Left ventricle myocardium inferior (tissue), 1 donor: ENCODE data around the gene RAB44. TPM values are rescaled to one million over a fixed set of nuclear protein-coding genes. Genes with fewer than 3 reads are reported as not detected.
A peak's percentile ranks its signal among the peaks of the same experiment; 100 is the strongest.

Source experiments
- DNase-seq: peaks from one replicate; pipeline ENCODE4 v3.0.0-alpha.2; 2020
- H3K27ac ChIP-seq: fragments of 200-600 bp; replicated peaks from 2 replicates; pipeline ENCODE4 v1.8.0; 2021
- H3K27me3 ChIP-seq: fragments of 200-600 bp; 2 replicates; pipeline ENCODE4 v1.8.0; 2021; ENCODE audit warnings: low read depth
- H3K36me3 ChIP-seq: fragments of 200-600 bp; 2 replicates; pipeline ENCODE4 v1.8.0; 2021
- H3K4me1 ChIP-seq: fragments of 200-600 bp; 2 replicates; pipeline ENCODE4 v1.8.0; 2021
- H3K4me3 ChIP-seq: fragments of 200-600 bp; 2 replicates; pipeline ENCODE4 v1.8.0; 2021; ENCODE audit warnings: mild to moderate bottlenecking, moderate library complexity
- H3K9me3 ChIP-seq: fragments of 200-600 bp; replicated peaks from 2 replicates; pipeline ENCODE4 v1.8.0; 2021
- intact Hi-C: fragments of 100-400 bp; cut with micrococcal nuclease; formaldehyde crosslinking; loops from one replicate; pipeline ENCODE4 v1.11.0; 2022
- total RNA-seq: library from RNA; stranded (reverse); fragmentation: NEBNext Ultra II Directional; extraction: Animal tissue kit (Norgen Biotek cat#: 25700); gene quantifications from one replicate; pipeline ENCODE4 v1.2.1, GENCODE V29; 2021
- TF ChIP-seq, protein P1 (sequence below): fragments of 200-600 bp; IDR thresholded peaks from 2 replicates; pipeline ENCODE4 v1.8.0; 2021; ENCODE audit warnings: antibody characterized with exemption, mild to moderate bottlenecking, borderline replicate concordance
- donor health status: DM: no; HTN: yes; CAD: no; lungs with severe emphysema.

Gene RAB44
- total RNA-seq, 1 donor from 2014 or later = 0.05 TPM

DNA sequence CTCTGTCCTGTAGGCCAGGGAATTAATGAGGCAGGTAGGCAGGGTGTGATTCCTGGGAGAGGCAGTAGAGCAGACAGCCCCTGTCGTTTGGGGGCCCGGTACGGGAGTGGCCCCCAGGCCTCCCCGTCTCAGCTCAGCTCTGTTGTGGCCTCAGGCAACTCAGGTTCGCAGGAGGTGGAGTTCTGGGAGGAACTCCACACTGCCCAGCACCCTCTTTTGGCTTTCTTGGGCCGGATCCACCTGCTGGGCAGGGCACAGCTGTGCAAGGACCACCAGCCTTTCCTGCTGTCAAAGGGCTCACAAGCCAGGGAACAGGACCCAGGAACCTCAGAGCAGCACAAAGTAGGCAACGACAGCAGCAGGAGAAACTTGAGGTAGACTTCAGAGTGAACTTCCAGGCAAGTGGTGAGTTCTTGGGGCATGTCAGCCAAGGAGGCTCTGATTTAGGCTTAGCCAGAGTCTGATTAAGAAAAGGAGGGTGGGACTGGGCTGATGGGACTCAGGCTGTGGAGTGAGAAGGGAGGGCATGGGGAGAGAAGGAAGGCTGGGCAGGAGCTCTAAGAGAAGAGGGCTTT, 36.9 kb downstream of the RAB44 start:
- no peak for DNase-seq
- intact Hi-C loops = no loop called here
- Histone ChIP-seq H3K9me3 (no peaks in the 10 kb centered on the region), H3K4me3 (peak overlapping the region; percentile 53), H3K27ac (peak overlapping the region; percentile 94), H3K36me3 (no peaks in the 10 kb centered on the region), H3K4me1 (peaks cover 31% of the 10 kb centered on the region), H3K27me3 (no peaks in the 10 kb centered on the region)
- TF ChIP-seq, protein P1, sequence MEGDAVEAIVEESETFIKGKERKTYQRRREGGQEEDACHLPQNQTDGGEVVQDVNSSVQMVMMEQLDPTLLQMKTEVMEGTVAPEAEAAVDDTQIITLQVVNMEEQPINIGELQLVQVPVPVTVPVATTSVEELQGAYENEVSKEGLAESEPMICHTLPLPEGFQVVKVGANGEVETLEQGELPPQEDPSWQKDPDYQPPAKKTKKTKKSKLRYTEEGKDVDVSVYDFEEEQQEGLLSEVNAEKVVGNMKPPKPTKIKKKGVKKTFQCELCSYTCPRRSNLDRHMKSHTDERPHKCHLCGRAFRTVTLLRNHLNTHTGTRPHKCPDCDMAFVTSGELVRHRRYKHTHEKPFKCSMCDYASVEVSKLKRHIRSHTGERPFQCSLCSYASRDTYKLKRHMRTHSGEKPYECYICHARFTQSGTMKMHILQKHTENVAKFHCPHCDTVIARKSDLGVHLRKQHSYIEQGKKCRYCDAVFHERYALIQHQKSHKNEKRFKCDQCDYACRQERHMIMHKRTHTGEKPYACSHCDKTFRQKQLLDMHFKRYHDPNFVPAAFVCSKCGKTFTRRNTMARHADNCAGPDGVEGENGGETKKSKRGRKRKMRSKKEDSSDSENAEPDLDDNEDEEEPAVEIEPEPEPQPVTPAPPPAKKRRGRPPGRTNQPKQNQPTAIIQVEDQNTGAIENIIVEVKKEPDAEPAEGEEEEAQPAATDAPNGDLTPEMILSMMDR = no peak

DNA sequence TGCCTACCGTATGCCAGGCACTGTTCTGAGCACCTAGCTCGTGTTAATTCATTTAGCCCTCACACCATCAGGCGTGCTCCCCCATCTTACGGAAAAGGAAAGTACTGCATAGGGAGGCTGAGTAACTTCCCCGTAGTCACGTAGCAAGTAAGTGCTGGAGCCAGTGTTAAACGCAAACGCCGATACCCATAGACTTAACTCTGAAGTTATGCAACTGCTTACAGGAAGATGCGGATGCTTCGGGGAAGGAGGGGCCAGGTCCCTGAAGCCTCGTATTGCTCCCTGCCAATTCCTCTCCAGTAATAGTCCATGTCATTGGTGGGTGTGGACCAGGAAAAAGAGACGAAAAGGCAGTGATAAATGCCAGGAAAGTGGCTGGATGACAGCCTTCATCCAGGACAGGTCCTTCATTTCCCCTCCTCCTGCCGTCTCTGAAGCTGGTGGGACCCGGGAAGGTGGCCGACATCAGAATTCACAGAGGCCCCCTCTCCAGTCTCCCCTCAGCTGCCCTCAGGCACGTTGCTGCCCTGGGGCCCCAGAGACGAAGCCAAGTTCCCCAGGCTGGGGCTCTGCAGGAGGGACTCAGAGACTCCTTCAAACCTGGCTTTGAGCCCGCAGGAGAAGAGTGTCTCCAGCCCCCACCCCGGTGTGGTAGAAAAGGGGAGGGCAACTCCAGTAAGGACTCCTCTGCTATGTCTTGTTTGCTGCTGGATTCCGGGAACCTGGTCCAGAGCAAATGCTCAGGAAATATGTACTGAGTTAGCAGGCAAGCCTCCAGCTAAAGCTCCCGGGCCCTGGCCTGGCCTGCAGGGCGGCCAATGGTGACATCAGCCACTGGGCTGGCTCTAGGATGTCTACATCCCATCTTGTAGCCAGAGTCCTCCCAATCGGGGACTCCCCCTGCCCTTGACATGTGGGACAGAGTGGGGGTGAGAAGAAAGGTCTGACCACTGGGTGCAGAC, 37.8 kb downstream of the RAB44 start:
- H3K27ac ChIP-seq = peak overlapping the region; percentile 94
- TF ChIP-seq, protein P1 = peak; percentile 16
- H3K36me3 ChIP-seq = no peaks in the 10 kb centered on the region
- peak overlapping the region; percentile 53 for H3K4me3 ChIP-seq
- H3K9me3 ChIP-seq = no peaks in the 10 kb centered on the region
- DNase-seq = peak; percentile 87
- H3K4me1 ChIP-seq = peaks cover 37% of the 10 kb centered on the region
- intact Hi-C loops = no loop called here
- H3K27me3 ChIP-seq = no peaks in the 10 kb centered on the region

DNA sequence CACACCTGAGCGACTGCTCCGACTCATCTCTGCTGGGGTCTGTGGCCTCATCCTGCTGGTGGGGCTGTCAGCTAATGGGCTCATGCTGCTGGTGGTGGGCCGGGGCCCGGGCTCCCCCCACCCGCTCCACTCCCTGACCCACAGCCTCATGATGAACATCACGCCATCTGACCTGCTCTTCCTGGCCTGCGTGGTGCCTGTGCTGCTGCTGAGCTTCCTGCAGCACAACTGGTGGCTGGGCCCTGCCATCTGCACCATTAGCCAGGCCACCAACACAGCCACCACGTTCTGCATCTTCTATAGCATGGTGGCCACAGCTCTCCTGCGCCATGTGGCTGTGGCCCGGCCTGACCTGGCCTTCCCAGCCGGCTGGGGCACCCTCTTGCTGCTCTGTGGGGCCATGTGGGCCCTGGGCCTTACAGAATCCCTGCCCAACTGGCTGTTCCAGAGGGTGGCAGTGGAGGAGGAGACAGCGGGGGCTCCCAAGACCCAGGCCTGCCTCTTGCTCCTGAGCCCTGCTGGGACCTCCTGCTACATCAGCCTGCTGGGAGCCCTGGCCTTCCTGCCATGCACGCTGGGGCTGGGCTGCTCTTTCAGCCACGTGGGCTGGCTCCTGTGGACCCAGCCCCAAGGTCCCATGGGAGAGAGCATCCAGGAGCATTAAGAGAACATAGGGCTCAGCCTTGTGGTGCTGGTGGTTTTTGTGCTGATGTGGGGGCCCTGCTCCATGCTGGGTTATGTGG, 39.6 kb downstream of the RAB44 start:
- intact Hi-C loops = no loop called here
- no peak for DNase-seq
- H3K9me3 ChIP-seq = no peaks in the 10 kb centered on the region
- H3K4me3 ChIP-seq = no peak overlapping the region
- H3K27ac ChIP-seq = no peak overlapping the region
- H3K36me3 ChIP-seq = no peaks in the 10 kb centered on the region
- TF ChIP-seq, protein P1 = no peak
- no peaks in the 10 kb centered on the region for H3K27me3 ChIP-seq
- H3K4me1 ChIP-seq = peaks cover 44% of the 10 kb centered on the region

DNA sequence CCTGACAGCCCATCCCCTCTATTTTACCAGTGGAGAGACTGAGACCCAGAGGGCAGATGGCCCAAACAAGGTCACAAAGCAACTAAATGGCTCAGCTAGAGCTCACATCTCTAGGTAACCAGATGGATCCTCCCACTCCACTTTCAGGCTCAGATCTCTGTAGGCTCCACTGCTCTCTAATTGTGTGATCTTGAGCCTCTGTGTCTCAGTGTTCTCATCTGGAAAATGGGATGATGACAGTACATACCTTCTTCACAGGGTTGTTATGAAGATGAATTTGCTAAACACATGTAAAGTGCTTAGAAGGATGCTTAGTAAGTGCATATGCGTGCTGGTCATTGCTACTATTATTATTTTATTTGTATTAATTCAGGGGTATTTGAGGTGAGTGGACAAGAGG, 40.5 kb downstream of the RAB44 start:
- Histone ChIP-seq H3K27ac (no peak overlapping the region), H3K36me3 (no peaks in the 10 kb centered on the region), H3K9me3 (no peaks in the 10 kb centered on the region), H3K27me3 (no peaks in the 10 kb centered on the region), H3K4me1 (peaks cover 38% of the 10 kb centered on the region), H3K4me3 (no peak overlapping the region)
- intact Hi-C loops = no loop called here
- no peak for DNase-seq
- TF ChIP-seq, protein P1 = no peak

DNA sequence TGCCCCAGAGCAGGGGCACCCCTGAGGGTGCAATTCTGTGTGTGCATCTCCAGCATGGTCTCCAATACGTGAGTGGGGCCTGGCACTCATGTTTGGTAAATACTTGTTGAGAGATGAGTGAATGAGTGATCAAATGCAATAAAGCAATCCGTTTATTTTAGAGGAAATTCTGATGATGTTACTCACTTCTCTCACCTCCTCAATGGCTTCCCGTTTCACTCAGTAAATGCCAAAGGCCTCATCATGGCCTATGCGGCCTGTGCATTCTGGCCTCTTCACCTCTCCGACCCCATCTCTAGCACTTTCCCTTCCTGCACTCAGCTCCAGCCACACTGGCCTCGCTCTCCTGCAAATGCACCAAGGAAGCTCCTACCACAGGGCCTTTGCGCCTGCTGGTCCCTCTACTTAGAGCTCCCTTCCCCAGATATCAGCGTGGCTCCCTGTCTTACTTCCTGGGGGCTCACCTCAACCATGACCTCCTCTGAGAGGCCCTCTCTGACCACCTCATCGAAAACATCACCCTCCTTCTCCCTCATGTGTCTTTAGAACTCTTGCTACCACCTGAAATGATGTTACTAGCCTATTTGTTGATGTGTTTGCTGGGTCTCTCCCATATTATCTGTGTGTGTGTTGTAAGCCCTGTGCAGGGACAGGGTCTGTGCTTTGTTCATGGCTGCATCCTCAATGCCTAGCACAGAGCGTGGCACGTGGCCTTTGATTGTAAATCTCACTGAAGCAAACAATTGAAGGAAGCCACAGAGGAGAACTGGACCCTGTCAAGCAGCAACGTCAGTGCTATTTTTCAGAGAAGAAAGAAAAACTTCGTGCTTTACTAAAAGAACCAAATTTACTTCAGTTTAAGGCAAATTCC, 42.6 kb downstream of the RAB44 start:
- TF ChIP-seq, protein P1 = no peak
- Histone ChIP-seq H3K36me3 (no peaks in the 10 kb centered on the region), H3K4me1 (peaks cover 28% of the 10 kb centered on the region), H3K9me3 (no peaks in the 10 kb centered on the region), H3K27ac (peak overlapping the region; percentile 19), H3K27me3 (no peaks in the 10 kb centered on the region), H3K4me3 (no peak overlapping the region)
- no peak for DNase-seq
- intact Hi-C loops = no loop called here
